Measurements from ENCODE around the gene GALNT12. TPM values are rescaled to one million over a fixed set of nuclear protein-coding genes. Genes with fewer than 3 reads are reported as not detected.

Gene GALNT12
- total RNA-seq, 2 donors from 2014 or later = 0.91 to 1.1 TPM

DNA sequence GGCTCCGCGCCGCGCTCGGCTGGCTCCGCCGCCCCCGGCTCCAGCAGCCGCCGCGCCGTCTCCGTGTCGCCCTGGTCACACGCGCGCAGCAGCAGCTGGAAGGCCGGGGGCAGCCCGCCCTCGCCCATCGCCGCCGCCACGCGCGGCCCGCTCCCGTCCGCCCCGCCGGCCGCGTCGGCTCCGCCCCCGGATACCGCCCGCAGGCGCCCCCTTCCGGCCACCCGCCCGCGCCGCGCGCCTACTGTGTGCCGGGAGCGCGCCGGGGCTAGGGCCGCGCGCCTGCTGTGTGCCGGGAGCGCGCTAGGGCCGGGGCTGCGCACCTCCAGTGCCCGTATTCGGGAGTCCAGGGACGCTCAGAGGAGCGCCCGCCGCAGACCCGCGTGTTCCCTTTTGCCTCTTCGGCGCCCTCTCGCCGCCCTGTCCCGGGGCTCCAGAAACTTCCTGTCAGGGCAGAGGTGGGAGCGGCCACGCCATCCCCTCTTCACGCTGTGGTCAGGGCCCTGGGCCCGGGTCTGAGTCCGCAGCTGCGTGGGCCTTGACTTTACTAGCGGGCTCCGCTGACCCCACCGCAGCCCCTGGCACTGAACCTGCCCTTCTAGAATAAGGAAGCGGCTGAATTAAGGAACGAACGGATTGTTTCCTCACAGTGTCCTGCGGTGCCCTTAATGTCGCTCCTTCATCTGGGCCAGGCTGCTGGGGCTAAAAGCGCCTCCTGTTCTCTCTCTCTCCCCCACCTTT lies 10.9 kb upstream of the GALNT12 start, which contains the start of gene ANKS6:
TSS of gene ANKS6 (minus strand) at position 192 of the 738 bp plus-strand sequence. CDS start at position 128, 64 bp downstream.
- peak; percentile 95 to 96 for ATAC-seq
- peak; percentile 85 for DNase-seq
- intact Hi-C loops (cut with DNase I) = no loop called here

GRCh38 chr9:98797491-98797890 lies 10.0 kb upstream of the GALNT12 start:
- no peak for DNase-seq
- intact Hi-C loops (cut with DNase I) = no loop called here
- ATAC-seq = no peak

DNA sequence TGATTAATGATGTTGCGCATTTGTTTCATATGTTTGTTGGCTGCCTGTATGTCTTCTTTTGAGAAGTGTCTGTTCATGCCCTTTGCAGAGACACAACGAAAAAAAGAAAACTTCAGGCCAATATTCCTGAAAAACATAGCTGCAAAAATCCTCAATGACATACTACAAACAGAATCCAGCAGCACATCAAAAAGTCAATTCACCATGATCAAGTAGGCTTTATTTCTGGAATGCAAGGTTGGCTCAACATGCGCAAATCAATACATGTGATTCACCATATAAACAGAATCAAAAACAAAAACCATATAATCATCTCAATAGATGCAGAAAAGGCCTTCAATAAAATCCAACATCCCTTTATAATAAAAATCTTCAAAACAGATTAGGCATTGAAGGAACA lies 9.2 kb upstream of the GALNT12 start:
- intact Hi-C loops (cut with DNase I) = no loop called here
- no peak for ATAC-seq
- no peak for DNase-seq

DNA sequence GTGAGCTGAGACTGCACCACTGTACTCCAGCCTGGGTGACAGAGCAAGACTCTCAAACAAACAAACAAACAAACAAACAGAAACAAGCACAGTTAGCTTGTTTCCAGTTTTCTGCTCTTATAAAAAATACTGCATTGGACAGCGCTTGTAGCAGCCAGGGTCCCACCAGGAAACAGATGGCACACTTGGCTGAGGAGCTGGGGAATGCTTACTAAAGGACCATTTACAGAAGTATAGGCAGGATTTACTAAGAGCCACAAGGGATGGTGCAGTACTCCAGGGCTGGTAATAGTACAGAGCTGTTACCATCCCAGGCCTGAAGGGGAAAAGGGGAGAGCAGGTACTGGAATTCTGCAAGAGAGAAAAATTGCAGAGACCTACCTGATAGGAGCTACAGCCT lies 5.9 kb upstream of the GALNT12 start:
- DNase-seq (no peak), ATAC-seq (no peak)
- intact Hi-C loops (cut with DNase I) = no loop called here

- ATAC-seq (no peak), DNase-seq (no peak)
- intact Hi-C loops (cut with DNase I) = no loop called here
These were observed 5.5 kb upstream of the GALNT12 start for GRCh38 chr9:98801969-98802371.

- DNase-seq = no peak
- intact Hi-C loops (cut with DNase I) = no loop called here
- ATAC-seq = no peak
These were observed 3.4 kb upstream of the GALNT12 start for GRCh38 chr9:98804083-98804482.

DNA sequence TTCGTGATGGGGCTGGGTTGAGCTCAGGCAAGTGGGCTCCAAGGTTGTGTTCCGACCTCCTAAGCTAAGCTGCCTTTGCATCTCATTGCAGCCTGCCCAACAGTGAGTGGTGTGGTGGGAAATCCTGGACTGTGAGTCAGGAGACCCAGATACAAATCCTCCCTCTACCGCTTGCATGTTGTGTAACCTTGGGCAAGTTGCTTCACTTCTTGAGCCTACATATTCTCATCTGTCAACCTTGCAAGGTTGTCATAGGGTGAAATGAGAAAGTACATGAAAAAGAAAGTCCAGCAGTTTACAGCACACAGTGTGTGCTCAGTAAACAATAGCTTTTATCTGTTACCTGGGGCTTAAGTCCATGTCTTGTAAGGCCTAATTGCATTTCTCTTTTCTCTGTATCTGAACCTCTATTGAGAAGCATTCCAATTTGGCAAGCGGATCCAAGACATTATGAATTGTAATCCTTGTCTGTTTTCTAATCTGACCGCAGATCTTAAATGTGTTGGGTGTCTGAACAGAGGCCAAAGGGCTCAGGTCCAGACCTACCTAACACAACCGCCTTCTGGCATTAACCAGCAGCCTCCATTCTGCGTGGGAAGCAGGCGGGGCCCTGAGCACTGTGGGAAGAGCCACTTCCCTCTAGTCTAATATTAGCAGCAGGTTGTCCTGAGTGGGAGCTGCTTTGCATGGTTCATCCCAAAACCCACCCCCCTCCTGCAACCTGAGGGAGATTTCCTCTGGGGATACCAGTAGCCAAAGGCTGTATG lies 1.8 kb upstream of the GALNT12 start:
- ATAC-seq (peak in 1 of 2 donors; percentile 66), DNase-seq (no peak)
- intact Hi-C loops (cut with DNase I) = no loop called here

GRCh38 chr9:98806394-98807035 lies 955 bp upstream of the GALNT12 start:
- intact Hi-C loops (cut with DNase I) = no loop called here

DNA sequence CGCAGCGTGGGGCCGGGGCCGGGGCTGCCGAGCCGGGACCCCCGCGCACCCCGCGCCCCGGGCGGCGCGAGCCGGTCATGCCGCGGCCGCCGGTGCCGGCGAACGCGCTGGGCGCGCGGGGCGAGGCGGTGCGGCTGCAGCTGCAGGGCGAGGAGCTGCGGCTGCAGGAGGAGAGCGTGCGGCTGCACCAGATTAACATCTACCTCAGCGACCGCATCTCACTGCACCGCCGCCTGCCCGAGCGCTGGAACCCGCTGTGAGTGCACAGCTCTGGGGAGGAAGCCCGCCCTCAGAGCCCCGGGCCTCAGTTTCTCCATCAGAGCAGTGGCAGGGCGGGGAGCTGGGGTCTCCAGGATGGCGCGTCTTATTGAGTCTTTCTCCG lies 335 bp downstream of the GALNT12 start:
- ATAC-seq = no peak
- no peak for DNase-seq
- intact Hi-C loops (cut with DNase I) = no loop called here

More at GRCh38 chr9:98806394-98807035, 955 bp upstream of the GALNT12 start:
- ATAC-seq (no peak), DNase-seq (no peak)

DNA sequence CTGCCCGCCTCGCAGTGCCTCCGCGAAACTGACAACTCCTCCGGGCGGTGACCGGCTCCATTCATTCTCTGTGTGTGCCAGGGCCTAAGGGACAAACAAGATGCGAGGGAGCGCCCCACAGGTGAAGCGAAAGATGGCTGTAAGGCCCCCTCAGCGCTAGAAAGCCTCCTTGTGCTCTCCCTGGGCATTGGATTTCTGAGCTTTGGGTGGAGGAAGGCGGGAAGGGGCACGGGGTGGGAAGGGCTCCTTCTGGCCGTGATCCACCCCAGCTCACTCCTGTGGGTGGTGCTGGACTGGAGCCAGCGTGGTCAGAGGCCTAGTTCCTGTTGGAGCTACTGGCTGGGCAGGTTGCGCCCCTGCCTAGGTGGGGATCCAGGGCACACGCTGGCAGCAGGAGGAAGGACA lies 943 bp downstream of the GALNT12 start:
- no peak for DNase-seq
- intact Hi-C loops (cut with DNase I) = no loop called here
- peak in 1 of 2 donors; percentile 24 for ATAC-seq

DNA sequence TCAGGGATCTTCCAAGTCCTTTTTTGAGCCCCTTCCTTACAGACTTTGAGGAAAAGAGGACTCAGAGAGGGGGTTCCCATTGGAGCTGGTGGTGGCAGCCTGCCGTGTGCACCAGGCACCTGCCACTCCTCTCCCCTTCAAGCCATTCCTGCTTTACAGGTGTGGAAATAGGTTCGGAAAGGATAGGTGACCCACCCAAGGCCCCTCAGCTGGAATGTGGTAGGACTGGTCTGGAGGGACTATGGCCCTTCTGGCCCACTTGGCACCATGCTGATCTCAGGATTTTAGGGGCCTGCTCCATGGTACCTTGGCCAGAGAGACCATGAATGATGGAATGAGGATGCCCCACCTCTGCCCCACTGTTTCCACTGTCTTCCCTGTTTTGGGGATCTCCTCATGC lies 1.4 kb downstream of the GALNT12 start:
- no peak for DNase-seq
- no peak for ATAC-seq
- intact Hi-C loops (cut with DNase I) = no loop called here

GRCh38 chr9:98809311-98810101 lies 2.0 kb downstream of the GALNT12 start:
- ATAC-seq (no peak), DNase-seq (no peak)
- intact Hi-C loops (cut with DNase I) = no loop called here

DNA sequence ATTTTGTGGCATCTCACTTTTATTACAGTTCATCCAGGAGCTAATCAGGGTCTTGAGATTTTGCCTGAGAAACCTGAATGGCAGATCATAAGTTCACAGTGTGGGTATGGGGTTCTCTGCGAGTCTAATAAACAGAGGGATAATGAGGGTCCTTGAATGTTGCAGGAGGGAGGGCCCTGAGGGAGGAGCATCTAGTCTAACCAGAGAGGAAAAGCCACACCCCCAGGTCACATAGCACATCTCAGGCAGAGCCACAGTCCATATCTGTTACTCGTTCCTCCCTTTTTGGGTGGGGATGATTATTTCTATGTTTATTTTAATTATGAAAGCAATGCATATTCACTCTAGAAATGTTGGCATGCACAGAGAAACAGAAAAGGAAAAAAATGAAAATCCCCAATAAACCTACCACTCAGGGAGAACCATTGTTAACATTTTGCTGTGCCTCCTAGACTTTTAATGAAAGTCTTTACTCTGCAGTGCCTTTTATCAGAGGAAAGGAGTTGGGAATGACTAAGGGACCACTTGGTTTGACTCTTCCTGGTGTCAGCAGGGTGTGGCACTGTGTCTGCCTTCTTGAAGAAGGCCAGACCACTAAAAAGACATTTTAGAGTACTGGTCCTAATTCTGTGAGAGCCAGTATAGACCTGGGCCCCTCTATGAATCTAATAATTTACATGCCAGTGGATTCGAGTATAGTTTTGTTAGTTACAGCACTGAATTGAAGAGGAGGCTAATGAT lies 2.8 kb downstream of the GALNT12 start:
- intact Hi-C loops (cut with DNase I) = no loop called here
- ATAC-seq (no peak), DNase-seq (no peak)

- DNase-seq = no peak
- peak in 1 of 2 donors; percentile 67 for ATAC-seq
- intact Hi-C loops (cut with DNase I) = no loop called here
These were observed 3.7 kb downstream of the GALNT12 start for GRCh38 chr9:98811051-98811650.

- DNase-seq = no peak
- no peak for ATAC-seq
- intact Hi-C loops (cut with DNase I) = no loop called here
These were observed 8.0 kb downstream of the GALNT12 start for GRCh38 chr9:98815391-98815951.

- DNase-seq (no peak), ATAC-seq (no peak)
- intact Hi-C loops (cut with DNase I) = no loop called here
These were observed 11.3 kb downstream of the GALNT12 start for GRCh38 chr9:98818764-98819163.

DNA sequence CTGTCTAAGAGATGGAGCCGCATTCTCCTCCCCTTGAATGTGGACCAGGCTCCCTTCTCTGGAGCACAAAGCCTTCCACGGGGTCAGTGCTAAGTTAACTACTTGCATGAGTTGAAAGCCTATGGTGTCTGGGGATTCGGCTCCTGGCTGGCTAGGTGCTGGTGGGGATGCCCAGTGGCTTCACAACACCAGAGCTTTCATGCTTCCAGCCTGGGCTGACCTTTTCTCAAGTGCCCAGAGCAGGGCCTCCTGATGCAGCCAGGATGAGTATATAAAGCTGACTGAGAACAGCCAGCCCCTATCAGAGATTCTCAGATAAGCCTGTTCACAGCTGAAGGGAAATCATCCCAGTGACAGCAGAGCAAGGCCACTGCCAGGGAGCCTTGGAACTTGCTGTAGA lies 11.8 kb downstream of the GALNT12 start:
- intact Hi-C loops (cut with DNase I) = no loop called here
- no peak for ATAC-seq
- DNase-seq = no peak

- intact Hi-C loops (cut with DNase I) = no loop called here
- DNase-seq = no peak
- no peak for ATAC-seq
These were observed 14.4 kb downstream of the GALNT12 start for GRCh38 chr9:98821831-98822230.
